Measurements from ENCODE around the gene TMIE. TPM values are rescaled to one million over a fixed set of nuclear protein-coding genes. Genes with fewer than 3 reads are reported as not detected.
A peak's percentile ranks its signal among the peaks of the same experiment; 100 is the strongest.

The TMIE gene
- total and polyA plus RNA-seq, 2 of the 4 experiments (the other 2 are of a cell fraction) = 0.12 TPM; not detected in 1

- Histone ChIP-seq H3K56ac (ENCODE audit: extremely low read depth, insufficient read depth, low read length) (no peak overlapping the region), H2BK20ac (ENCODE audit: low read depth, low read length) (no peak overlapping the region), H4K20me1 (ENCODE audit: insufficient read depth, low read length) (no peaks in the 10 kb centered on the region), H2BK15ac (ENCODE audit: low read depth, low read length) (no peak overlapping the region), H2AK9ac (replicated peaks; ENCODE audit: low read depth, low read length, poor library complexity) (peak overlapping the region; percentile 23), H3K4me1 (ENCODE audit: control insufficient read depth, insufficient read depth, low read length) (no peaks in the 10 kb centered on the region), H2AK5ac (ENCODE audit: low read depth, low read length) (no peak overlapping the region), H4K91ac (ENCODE audit: insufficient read depth, low read depth, low read length) (no peak overlapping the region), H4K8ac (ENCODE audit: low read depth in 2 of 2, low read length in 2 of 2) (no peak overlapping the region), H3K4ac (ENCODE audit: low read depth, low read length) (no peak overlapping the region), H3K27me3 (ENCODE audit: control insufficient read depth, insufficient read depth, low read length) (peaks cover 2% of the 10 kb centered on the region; the same call in 1 of the 2 replicates), H3K79me1 (ENCODE audit: low read depth in 1 of 2, low read length in 2 of 2) (no peaks in the 10 kb centered on the region), H3K4me2 (ENCODE audit: low read depth, low read length) (no peak overlapping the region), H3K14ac (replicated peaks; ENCODE audit: low read depth, low read length) (no peak overlapping the region), H3K9me3 (ENCODE audit: control insufficient read depth, insufficient read depth, low read length) (no peaks in the 10 kb centered on the region), H3K9me1 (ENCODE audit: insufficient read depth, low read length) (no peaks in the 10 kb centered on the region; the same call in 1 of the 2 replicates), H2BK5ac (ENCODE audit: low read depth, low read length, poor library complexity, severe bottlenecking) (no peak overlapping the region), H3K18ac (ENCODE audit: low read depth, low read length) (no peak overlapping the region), H3K36me3 (ENCODE audit: control insufficient read depth, insufficient read depth, low read length) (peaks cover 5% of the 10 kb centered on the region; the same call in 1 of the 2 replicates), H3K4me3 (ENCODE audit: insufficient read depth, low read depth, low read length) (no peak overlapping the region), H3K27ac (ENCODE audit: insufficient read depth, low read length) (no peak overlapping the region), H2AFZ (replicated peaks; ENCODE audit: low read length, poor library complexity) (no peak overlapping the region), H2BK120ac (ENCODE audit: low read depth, low read length) (no peak overlapping the region), H3K23ac (ENCODE audit: low read depth, low read length) (no peak overlapping the region), H3K9ac (ENCODE audit: low read depth, low read length) (no peak overlapping the region), H4K5ac (ENCODE audit: low read depth, low read length) (no peak overlapping the region)
- POLR2A ChIA-PET (ENCODE audit: unreplicated experiment) = no interaction called here
- ATAC-seq (ENCODE audit: low read depth) = no peak
- in situ Hi-C loops (cut with MboI; ENCODE audit: low sequenced_read_pairs) = no loop called here
- dilution Hi-C loops (cut with HindIII; ENCODE audit: low sequenced_read_pairs, unreplicated experiment) = no loop called here
- CTCF ChIA-PET = interaction anchor here (1.2 kb wide), 1 partner anchor 182 kb away, joined by 3 read pairs; no protein-coding TSS in a partner anchor
- TF ChIP-seq SMC3 (IDR thresholded peaks at IDR 0.05; ENCODE audit: low read depth, low read length) (no peak), CHD1 (IDR thresholded peaks at IDR 0.05; ENCODE audit: low read depth, low read length) (no peak), CEBPB (IDR thresholded peaks at IDR 0.05; ENCODE audit: low read depth, low read length) (no peak), FOS (IDR thresholded peaks at IDR 0.05; ENCODE audit: low read depth, low read length) (no peak), RAD21 (IDR thresholded peaks at IDR 0.05; ENCODE audit: low read length) (no peak), MXI1 (IDR thresholded peaks at IDR 0.05; ENCODE audit: borderline replicate concordance, low read depth, low read length) (no peak), ELK1 (IDR thresholded peaks at IDR 0.05; ENCODE audit: borderline replicate concordance, low read depth, low read length) (no peak), BHLHE40 (IDR thresholded peaks at IDR 0.05; ENCODE audit: low read depth, low read length) (no peak), RFX5 (IDR thresholded peaks at IDR 0.05; ENCODE audit: low read depth, low read length) (no peak)
- no peak for DNase-seq
- intact Hi-C loops (cut with micrococcal nuclease) = no loop called here
- no TSS peak for BruUV-seq (replicated peaks)
- 43% methylated on average over 3 of the region's 17 CpGs; no CpG with 5 or more reads in 1 of the 2 experiments for WGBS, 2 experiments (ENCODE audit: extremely low coverage in 2 of 2, insufficient read length in 1 of 2)
Measured at GRCh38 chr3:46670000-46670890, 30.9 kb upstream of the TMIE start.

Measured in IMR-90 (cell line).